Stomach (tissue), 4 donors: ENCODE data around the gene SMOC2.

Source experiments
- EP300 ChIP-seq: sonication (generic); formaldehyde crosslinking; IDR thresholded peaks from one replicate; pipeline ENCODE4 v1.6.1; 2017; ENCODE audit warnings: antibody characterized with exemption
- POLR2AphosphoS5 ChIP-seq, 3 donors: sonication (generic); formaldehyde crosslinking; IDR thresholded peaks; one replicate each; pipeline ENCODE4 v1.6.1; 2016; ENCODE audit warnings: antibody characterized with exemption in 3 of 3
- TF ChIP-seq, protein P1 (sequence below), 7 experiments: fragments of 450-650 bp in 4 of 7; fragments of 200-600 bp in 3 of 7; sonication (generic) in 3 of 7; IDR thresholded peaks; one replicate each; pipeline ENCODE4 v1.5.1; 2016 to 2019; ENCODE audit warnings: antibody characterized with exemption in 7 of 7, control low read depth in 2 of 7, mild to moderate bottlenecking in 1 of 7

DNA sequence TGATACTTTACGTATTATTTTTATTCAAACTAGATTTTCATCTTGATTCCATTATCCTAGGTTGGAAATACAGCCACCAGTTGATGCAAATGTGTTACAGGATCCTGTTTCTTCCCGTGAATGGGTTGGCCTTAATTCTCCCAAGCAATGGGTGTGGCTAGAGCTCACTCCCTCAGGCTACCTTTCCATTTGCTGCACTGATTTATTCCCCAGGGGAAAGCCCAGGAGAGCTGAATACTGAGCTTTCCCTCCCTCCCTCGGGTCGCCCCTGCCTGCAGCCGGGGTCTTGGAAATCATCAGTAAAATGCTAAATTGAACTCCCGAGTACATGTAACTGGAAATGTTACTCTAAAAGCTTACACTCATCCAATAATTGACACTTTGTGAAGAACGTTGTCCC is 9.9 kb downstream of the SMOC2 start:
- TF ChIP-seq EP300: no peak
- TF ChIP-seq, protein P1, sequence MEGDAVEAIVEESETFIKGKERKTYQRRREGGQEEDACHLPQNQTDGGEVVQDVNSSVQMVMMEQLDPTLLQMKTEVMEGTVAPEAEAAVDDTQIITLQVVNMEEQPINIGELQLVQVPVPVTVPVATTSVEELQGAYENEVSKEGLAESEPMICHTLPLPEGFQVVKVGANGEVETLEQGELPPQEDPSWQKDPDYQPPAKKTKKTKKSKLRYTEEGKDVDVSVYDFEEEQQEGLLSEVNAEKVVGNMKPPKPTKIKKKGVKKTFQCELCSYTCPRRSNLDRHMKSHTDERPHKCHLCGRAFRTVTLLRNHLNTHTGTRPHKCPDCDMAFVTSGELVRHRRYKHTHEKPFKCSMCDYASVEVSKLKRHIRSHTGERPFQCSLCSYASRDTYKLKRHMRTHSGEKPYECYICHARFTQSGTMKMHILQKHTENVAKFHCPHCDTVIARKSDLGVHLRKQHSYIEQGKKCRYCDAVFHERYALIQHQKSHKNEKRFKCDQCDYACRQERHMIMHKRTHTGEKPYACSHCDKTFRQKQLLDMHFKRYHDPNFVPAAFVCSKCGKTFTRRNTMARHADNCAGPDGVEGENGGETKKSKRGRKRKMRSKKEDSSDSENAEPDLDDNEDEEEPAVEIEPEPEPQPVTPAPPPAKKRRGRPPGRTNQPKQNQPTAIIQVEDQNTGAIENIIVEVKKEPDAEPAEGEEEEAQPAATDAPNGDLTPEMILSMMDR (IDR thresholded peaks at IDR 0.05): no peak
- TF ChIP-seq POLR2AphosphoS5 (IDR thresholded peaks at IDR 0.05): no peak
